NCI-H146 treated with DMSO at 0.1 percent for 48 hours (cell line): ENCODE measurements around the gene DENND10.
"Not testable (repeated sequence)": the region's sequence is repeated elsewhere in the genome, so short reads cannot be mapped to it uniquely, and the experiment has no call there.

Experiments used
- DNase-seq: peaks from one replicate; lab custom pipeline; 2025; ENCODE audit not compliant: unreplicated experiment; lab: John Stamatoyannopoulos, UW

DENND10 gene

GRCh38 chr10:119096641-119097415 lies 7.1 kb upstream of the DENND10 start:
- not testable (repeated sequence) for DNase-seq

GRCh38 chr10:119098576-119098975 lies 5.3 kb upstream of the DENND10 start:
- no peak for DNase-seq

DNA sequence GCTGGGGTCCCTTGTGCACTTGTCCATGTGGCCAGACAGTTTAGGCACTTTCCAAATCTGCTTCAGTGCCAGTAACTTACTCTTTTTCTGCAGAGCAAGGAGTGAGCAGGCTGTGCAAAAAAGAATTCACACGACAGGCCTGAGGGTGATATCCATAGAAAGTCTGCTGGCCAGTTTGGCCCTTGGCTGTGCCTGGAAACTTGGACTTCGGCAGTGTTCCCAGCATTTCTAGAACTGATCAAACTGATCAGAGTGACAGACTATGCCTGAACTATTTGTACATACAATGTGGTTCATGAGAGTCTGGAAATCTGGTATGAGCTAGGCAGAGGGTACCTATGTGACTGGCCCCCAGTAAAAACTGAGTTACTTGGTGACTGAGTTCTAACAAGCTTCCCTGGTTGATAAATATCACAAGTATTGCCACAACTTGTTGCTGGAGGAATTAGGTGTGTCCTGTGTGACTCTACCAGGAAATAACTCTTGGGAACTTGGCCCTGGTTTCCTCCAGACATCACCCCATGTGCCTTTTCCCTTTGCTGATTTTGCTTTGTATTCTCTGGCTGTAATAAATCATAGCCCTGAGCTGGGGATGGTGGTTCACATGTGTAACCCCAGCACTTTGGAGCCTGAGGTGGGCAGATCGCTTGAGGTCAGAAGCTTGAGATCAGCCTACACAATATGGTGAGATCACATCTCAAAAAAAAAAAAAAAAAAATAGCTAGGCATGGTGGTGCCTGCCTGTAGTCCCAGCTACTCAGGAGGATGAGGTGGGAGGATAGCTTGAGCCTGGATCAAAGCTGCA lies 3.3 kb upstream of the DENND10 start:
- DNase-seq: no peak

- peak; percentile 52 for DNase-seq
These were observed 2.4 kb upstream of the DENND10 start for GRCh38 chr10:119101366-119102098.

DNA sequence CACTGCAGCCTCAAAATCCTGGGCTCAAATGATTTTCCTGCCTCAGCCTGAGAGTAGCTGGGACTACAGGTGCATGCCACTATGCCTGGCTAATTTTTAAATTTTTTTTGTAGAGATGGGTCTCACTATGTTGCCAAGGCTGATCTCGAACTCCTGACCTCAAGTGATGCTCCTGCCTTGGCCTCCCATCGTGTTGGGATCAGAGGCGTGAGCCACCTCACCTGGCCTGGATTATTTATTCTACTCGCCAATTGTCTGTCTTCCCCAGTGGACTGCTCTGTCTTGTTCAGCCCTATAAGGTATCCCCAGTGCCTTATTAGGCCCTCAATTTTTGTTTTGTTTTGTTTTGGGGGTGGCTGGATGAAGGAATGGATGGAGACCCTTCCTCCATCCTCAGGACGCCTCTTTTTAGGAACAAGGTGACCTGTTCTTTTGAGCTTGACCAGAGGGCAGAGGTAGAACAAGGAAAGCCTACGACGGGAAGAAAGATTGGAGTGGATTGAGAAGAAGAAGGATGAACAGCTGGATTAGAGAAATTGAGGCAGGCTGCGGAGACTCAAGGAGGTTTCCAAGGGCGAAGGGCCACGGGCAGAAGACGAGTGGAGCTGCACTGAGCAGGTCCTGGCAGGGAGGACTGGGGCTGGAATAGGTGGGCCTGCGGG lies 541 bp upstream of the DENND10 start:
- no peak for DNase-seq

- no peak for DNase-seq
These were observed 722 bp downstream of the DENND10 start for GRCh38 chr10:119104654-119105015.

- no peak for DNase-seq
These were observed 1.2 kb downstream of the DENND10 start for GRCh38 chr10:119105155-119105554.

- not testable (repeated sequence) for DNase-seq
These were observed 2.0 kb downstream of the DENND10 start for GRCh38 chr10:119105899-119106298.

GRCh38 chr10:119107106-119107505 lies 3.2 kb downstream of the DENND10 start:
- not testable (repeated sequence) for DNase-seq

GRCh38 chr10:119107771-119108170 lies 3.9 kb downstream of the DENND10 start:
- not testable (repeated sequence) for DNase-seq

GRCh38 chr10:119112056-119112455 lies 8.1 kb downstream of the DENND10 start:
- DNase-seq: no peak

DNA sequence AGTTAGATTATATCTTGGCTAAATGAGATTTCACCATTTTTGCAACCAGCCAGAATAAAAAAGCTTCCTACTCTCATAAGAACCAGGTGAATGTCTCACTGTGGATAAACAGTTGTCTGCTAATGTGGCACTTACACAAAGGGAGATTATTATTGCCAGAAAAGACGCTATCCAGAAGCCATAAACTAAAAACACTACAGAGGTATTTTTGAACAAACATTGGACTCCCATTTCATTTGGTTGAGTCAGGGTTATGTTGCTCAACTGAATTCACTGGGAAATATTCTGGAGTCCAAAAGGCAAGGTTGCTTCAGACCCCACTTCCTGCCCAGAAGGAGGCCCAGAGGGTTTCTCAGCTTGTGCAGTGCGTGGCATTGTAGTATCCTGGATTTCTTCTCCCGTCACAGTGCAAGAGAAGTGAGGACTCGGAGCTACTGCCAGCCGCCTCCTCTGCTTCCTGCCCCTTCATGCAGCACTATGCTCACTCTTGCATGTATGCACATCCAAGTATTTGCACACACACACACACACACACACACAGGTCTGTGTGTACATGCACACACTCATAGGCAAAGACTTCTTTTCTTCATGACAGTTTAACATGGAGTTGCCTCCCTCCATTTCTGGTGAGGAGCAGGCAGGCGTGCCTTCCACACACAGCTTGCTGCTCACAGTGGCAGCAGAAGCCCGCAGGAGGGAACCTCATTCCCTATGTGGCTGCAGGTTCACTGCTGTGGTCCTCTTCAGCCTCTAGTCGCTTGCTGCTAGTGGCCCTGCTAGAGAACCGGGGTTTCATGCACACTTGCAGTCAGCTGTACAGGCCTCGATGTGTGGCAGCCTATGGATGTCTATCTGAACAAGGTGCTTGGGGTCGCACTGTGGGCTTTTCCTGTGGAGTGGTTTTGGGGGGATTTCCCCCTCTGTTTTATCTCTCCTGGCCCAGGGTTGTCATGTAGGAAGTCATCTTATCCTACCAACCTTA lies 10.1 kb downstream of the DENND10 start:
- DNase-seq: no peak

DNA sequence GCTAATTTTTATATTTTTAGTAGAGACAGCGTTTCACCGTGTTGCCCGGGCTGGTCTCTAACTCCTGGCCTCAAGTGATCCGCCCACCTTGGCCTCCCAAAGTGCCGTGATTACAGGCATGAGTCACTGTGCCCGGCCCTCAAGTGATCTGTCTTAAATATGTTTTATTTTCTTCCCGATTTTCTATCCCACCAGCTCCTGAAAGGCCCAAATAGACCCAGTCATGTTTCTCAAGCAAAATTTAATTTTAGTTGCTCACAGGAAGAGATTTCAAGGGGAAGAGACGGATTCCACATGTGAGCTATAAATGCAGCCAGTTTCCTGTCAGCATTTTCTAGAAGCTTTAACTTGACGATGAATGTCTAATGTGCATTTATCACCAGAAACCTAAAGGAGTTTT lies 12.0 kb downstream of the DENND10 start:
- DNase-seq: no peak

- DNase-seq: no peak
These were observed 12.5 kb downstream of the DENND10 start for GRCh38 chr10:119116326-119116951.

DNA sequence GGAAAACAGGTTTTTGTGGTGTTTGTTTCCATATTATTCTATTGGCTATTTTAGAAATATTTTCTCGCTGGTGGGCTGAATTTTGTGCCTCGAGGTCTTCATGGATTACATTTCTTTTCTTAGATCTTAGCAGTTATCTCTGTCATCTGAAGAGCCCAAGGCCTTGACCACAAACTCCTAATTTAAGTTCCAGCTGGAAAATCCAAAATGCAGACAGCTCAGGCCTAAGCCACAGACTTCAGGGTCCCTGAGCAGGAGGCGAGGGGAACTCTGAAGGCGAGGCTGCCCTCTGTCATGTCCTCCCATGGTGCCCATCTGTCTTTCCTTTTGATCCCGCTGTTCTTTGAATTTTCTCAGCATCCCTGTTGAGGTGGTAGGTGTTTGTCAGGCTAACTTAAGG lies 14.3 kb downstream of the DENND10 start:
- no peak for DNase-seq

- DNase-seq: no peak
These were observed 15.5 kb downstream of the DENND10 start for GRCh38 chr10:119119400-119119799.

GRCh38 chr10:119120413-119120867 lies 16.5 kb downstream of the DENND10 start:
- DNase-seq: no peak

- no peak for DNase-seq
These were observed 17.0 kb downstream of the DENND10 start for GRCh38 chr10:119120875-119121274.

- no peak for DNase-seq
These were observed 22.0 kb downstream of the DENND10 start for GRCh38 chr10:119125942-119126341.
